ENCODE data around the gene PLPP4.

DNA sequence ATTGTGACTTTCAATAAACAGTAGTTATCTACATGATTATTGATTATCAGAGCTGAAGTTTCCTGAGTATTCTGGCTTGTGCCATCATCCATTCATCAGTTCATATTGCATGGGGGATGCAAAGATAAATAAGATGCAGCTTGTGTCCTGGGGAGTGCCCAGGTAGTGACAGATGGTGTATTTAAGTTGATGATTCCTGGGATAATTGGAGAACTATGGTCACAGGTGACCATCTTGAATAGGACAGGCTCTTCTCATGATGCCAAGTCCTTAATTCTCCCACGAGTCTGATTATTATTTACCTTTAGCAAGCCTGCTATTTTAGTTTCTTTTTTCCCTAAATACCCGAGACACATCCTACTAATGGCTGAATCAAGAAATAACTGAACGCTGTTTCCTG is 64.9 kb downstream of the PLPP4 start:
- no peak for TF ChIP-seq POLR2A (IDR thresholded peaks at IDR 0.05)
- TF ChIP-seq, protein P1, sequence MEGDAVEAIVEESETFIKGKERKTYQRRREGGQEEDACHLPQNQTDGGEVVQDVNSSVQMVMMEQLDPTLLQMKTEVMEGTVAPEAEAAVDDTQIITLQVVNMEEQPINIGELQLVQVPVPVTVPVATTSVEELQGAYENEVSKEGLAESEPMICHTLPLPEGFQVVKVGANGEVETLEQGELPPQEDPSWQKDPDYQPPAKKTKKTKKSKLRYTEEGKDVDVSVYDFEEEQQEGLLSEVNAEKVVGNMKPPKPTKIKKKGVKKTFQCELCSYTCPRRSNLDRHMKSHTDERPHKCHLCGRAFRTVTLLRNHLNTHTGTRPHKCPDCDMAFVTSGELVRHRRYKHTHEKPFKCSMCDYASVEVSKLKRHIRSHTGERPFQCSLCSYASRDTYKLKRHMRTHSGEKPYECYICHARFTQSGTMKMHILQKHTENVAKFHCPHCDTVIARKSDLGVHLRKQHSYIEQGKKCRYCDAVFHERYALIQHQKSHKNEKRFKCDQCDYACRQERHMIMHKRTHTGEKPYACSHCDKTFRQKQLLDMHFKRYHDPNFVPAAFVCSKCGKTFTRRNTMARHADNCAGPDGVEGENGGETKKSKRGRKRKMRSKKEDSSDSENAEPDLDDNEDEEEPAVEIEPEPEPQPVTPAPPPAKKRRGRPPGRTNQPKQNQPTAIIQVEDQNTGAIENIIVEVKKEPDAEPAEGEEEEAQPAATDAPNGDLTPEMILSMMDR (IDR thresholded peaks at IDR 0.05): no peak
- TF ChIP-seq POLR2AphosphoS5 (IDR thresholded peaks at IDR 0.05): no peak
